H1 (cell line): Measurements from ENCODE around the gene LCN9. TPM values are rescaled to one million over a fixed set of nuclear protein-coding genes. Genes with fewer than 3 reads are reported as not detected.

ENCODE experiments used
- BACH1 ChIP-seq: IDR thresholded peaks from 2 replicates; pipeline ENCODE4 v1.6.1; 2012; ENCODE audit warnings: low read length, improper control_type of control experiment
- BRCA1 ChIP-seq: IDR thresholded peaks from 2 replicates; pipeline ENCODE4 v1.6.1; 2012; ENCODE audit warnings: low read depth, low read length, improper control_type of control experiment
- CBX5 ChIP-seq: fragments of 300-800, 300-1000 bp; sonication (generic); IDR thresholded peaks from 2 replicates; pipeline ENCODE4 v1.7.1; 2016; ENCODE audit warnings: antibody characterized with exemption, low read length, low read depth
- FOSL1 ChIP-seq: IDR thresholded peaks from 2 replicates; pipeline ENCODE4 v1.6.1; 2011; ENCODE audit warnings: mild to moderate bottlenecking, low read depth, low read length, moderate library complexity; ENCODE audit not compliant: insufficient read depth
- HDAC2 ChIP-seq, 2 experiments: fragments of 300-600 bp in 1 of 2; sonication (generic) in 1 of 2; IDR thresholded peaks; 2 replicates each; pipeline ENCODE4 v1.6.1; 2011 to 2012; ENCODE audit warnings: low read depth in 2 of 2, low read length in 2 of 2, mild to moderate bottlenecking in 2 of 2, moderate library complexity in 2 of 2, borderline replicate concordance in 1 of 2, inconsistent platforms in 1 of 2
- SUZ12 ChIP-seq: fragments of 200-600 bp; sonication (generic); IDR thresholded peaks from 2 replicates; pipeline ENCODE4 v1.6.1; 2012; ENCODE audit warnings: mild to moderate bottlenecking, inconsistent platforms, low read length, moderate library complexity, mixed read lengths
- polyA plus RNA-seq, 7 experiments: library from polyadenylated mRNA; depleted of rRNA in 3 of 7; stranded (reverse) in 5 of 7; unstranded in 2 of 7; fragments of >200 nt in 5 of 7; fragments of 200-250 nt in 2 of 7; gene quantifications; 1 replicate in 5 of 7; 2 replicates in 1 of 7; 4 replicates in 1 of 7; pipeline versions ENCODE4 v1.2.1 to v1.2.3, GENCODE V29; 2011 to 2013; ENCODE audit warnings: missing spikeins in 2 of 7, mixed read lengths in 2 of 7
- total RNA-seq: library from RNA; stranded (reverse); fragmentation: NEBNext Ultra II Directional; extraction: Animal tissue kit (Norgen Biotek cat#: 25700); gene quantifications from 2 replicates; pipeline ENCODE4 v1.2.1, GENCODE V29; 2021
- TF ChIP-seq, protein P1 (sequence below): IDR thresholded peaks from 2 replicates; pipeline ENCODE4 v1.6.1; 2012; ENCODE audit warnings: inconsistent platforms
- TF ChIP-seq, protein P2 (sequence below): IDR thresholded peaks from 2 replicates; pipeline ENCODE4 v1.6.1; 2011; ENCODE audit warnings: low read length, improper control_type of control experiment

LCN9 gene
- total and polyA plus RNA-seq, 2 of the 8 experiments (the other 6 are each of a cell fraction or from before 2014, with no cell fraction given), result 2.3 to 3.1 TPM

DNA sequence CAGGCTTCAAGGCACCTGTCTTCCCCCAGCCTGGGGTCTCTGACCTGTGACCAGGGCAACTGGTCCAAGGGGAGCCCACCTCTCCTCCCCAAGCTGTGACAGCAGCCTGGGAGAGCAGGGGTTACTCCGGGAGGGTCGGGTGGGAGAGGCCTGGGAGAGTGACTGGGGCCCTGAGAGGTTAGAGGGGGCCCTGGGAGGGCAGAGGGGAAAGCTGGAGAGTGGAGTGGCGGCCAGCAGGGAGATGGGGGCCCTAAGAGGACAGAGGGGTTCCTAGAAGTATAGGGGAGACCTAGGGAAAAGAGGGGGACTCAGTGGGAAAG is 302 bp downstream of the LCN9 start (continued):
- no peak for TF ChIP-seq HDAC2 (IDR thresholded peaks at IDR 0.05; ENCODE audit: borderline replicate concordance in 1 of 2, low read depth in 2 of 2, low read length in 2 of 2)
- TF ChIP-seq, protein P1, sequence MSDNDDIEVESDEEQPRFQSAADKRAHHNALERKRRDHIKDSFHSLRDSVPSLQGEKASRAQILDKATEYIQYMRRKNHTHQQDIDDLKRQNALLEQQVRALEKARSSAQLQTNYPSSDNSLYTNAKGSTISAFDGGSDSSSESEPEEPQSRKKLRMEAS, result no peak
- no peak for TF ChIP-seq FOSL1
- TF ChIP-seq, protein P2, sequence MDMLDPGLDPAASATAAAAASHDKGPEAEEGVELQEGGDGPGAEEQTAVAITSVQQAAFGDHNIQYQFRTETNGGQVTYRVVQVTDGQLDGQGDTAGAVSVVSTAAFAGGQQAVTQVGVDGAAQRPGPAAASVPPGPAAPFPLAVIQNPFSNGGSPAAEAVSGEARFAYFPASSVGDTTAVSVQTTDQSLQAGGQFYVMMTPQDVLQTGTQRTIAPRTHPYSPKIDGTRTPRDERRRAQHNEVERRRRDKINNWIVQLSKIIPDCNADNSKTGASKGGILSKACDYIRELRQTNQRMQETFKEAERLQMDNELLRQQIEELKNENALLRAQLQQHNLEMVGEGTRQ, result no peak
- no peak for TF ChIP-seq BACH1
- no peak for TF ChIP-seq SUZ12
- no peak for TF ChIP-seq CBX5
- no peak for TF ChIP-seq BRCA1
